ENCODE results near the gene CFAP65.

Gene CFAP65

GRCh38 chr2:218991674-218992168 lies 49.6 kb downstream of the CFAP65 start:
- TF ChIP-seq CTCF (IDR thresholded peaks at IDR 0.05; ENCODE audit: low read depth, low read length) = no peak
- no peak overlapping the region for H3K4me3 ChIP-seq (ENCODE audit: low read depth, low read length)

GRCh38 chr2:218990612-218991011 lies 50.7 kb downstream of the CFAP65 start:
- no peak for TF ChIP-seq CTCF (IDR thresholded peaks at IDR 0.05; ENCODE audit: low read depth, low read length)
- no peak overlapping the region for H3K4me3 ChIP-seq (ENCODE audit: low read depth, low read length)

- no peak overlapping the region for H3K4me3 ChIP-seq (ENCODE audit: low read depth, low read length)
- TF ChIP-seq CTCF (IDR thresholded peaks at IDR 0.05; ENCODE audit: low read depth, low read length) = no peak
Observed at GRCh38 chr2:218990052-218990451, 51.3 kb downstream of the CFAP65 start.

- TF ChIP-seq CTCF (IDR thresholded peaks at IDR 0.05; ENCODE audit: low read depth, low read length) = no peak
- H3K4me3 ChIP-seq (ENCODE audit: low read depth, low read length) = no peak overlapping the region
Observed at GRCh38 chr2:218988650-218989049, 52.7 kb downstream of the CFAP65 start.

GRCh38 chr2:218988164-218988563 lies 53.2 kb downstream of the CFAP65 start:
- no peak for TF ChIP-seq CTCF (IDR thresholded peaks at IDR 0.05; ENCODE audit: low read depth, low read length)
- no peak overlapping the region for H3K4me3 ChIP-seq (ENCODE audit: low read depth, low read length)

GRCh38 chr2:218986148-218986761 lies 55.1 kb downstream of the CFAP65 start:
- no peak for TF ChIP-seq CTCF (IDR thresholded peaks at IDR 0.05; ENCODE audit: low read depth, low read length)
- H3K4me3 ChIP-seq (ENCODE audit: low read depth, low read length) = no peak overlapping the region

- TF ChIP-seq CTCF (IDR thresholded peaks at IDR 0.05; ENCODE audit: low read depth, low read length) = no peak
- H3K4me3 ChIP-seq (ENCODE audit: low read depth, low read length) = no peak overlapping the region
Observed at GRCh38 chr2:218985325-218986091, 55.8 kb downstream of the CFAP65 start.

Measured in WI38 (cell line).